ENCODE results near the gene PUS7L. TPM values are rescaled to one million over a fixed set of nuclear protein-coding genes. Genes with fewer than 3 reads are reported as not detected.
A peak's percentile ranks its signal among the peaks of the same experiment; 100 is the strongest.

Gene PUS7L
- total RNA-seq, 1 experiment from 2014 or later: 15.3 TPM

DNA sequence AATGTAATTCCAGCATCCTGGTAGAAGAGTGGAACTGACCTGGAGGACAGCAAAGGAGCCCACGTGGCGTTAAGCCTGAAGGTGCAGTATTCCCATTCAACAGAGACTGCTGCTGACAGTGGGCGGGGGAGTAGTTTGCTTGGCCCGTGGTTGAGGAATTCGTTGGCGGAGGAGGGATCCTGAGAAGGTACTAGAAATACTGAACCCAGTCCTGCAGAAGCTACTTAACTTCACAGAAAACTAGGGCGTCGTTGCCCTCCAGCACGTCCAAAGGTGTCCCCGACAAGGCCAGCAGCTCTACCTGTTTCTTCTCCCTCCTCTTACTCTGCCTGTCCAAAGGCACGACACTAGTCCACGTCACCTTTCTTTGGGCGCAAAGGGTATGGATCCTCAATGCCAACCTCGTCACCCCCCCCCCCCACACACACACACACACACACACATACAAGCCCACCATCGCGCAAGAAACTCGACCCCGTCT, 303 bp downstream of the PUS7L start:
- Histone ChIP-seq H4K20me1 (ENCODE audit: insufficient read depth) (no peaks in the 10 kb centered on the region), H2AFZ (ENCODE audit: low read depth, low read length, poor library complexity, severe bottlenecking) (no peak overlapping the region), H3K9me2 (ENCODE audit: insufficient read depth) (no peaks in the 10 kb centered on the region), H3K79me2 (ENCODE audit: insufficient read depth, low read length) (peaks cover 9% of the 10 kb centered on the region), H3K4me2 (ENCODE audit: low read length) (peak overlapping the region; percentile 86), H3K27me3 (ENCODE audit: insufficient read depth, low read length) (no peaks in the 10 kb centered on the region), H3K4me1 (ENCODE audit: control insufficient read depth in 1 of 2, insufficient read depth in 2 of 2, low read length in 2 of 2) (peaks cover 6 to 18% of the 10 kb centered on the region in 2 experiments; a peak in 3 of 4 replicates), H3K9ac (ENCODE audit: low read length) (peak overlapping the region; percentile 76), H3K36me3 (ENCODE audit: control insufficient read depth in 1 of 2, insufficient read depth in 2 of 2, low read length in 2 of 2) (peaks cover 0 to 13% of the 10 kb centered on the region in 2 experiments; a peak in 1 of 4 replicates), H3K27ac (ENCODE audit: low read depth, low read length) (peak overlapping the region; percentile 52), H3K9me3 (ENCODE audit: control insufficient read depth in 1 of 2, insufficient read depth in 1 of 2, low read depth in 1 of 2, low read length in 2 of 2) (no peaks in the 10 kb centered on the region), H3K4me3 (replicated peaks in 1 of 2; ENCODE audit: low read depth in 1 of 2, low read length in 2 of 2) (peak overlapping the region; percentile 76 to 77)
- intact Hi-C loops (cut with micrococcal nuclease): loop anchor here (5.0 kb wide), 1 partner anchor 124 kb away; no protein-coding TSS in a partner anchor
- TF ChIP-seq EZH2phosphoT487 (IDR thresholded peaks at IDR 0.05; ENCODE audit: borderline replicate concordance) (no peak), POLR2A (IDR thresholded peaks at IDR 0.05; ENCODE audit: borderline replicate concordance, extremely low read depth, insufficient read depth, insufficient read length) (peak; percentile 1), SIN3A (IDR thresholded peaks at IDR 0.05; ENCODE audit: low read depth) (no peak), ZNF274 (IDR thresholded peaks at IDR 0.05; ENCODE audit: low read depth, low read length) (no peak), EGR1 (IDR thresholded peaks at IDR 0.05; ENCODE audit: low read depth) (peak; percentile 8; the same call in 1 of the 2 replicates), POLR2AphosphoS5 (IDR thresholded peaks at IDR 0.05; ENCODE audit: low read depth, low read length) (no peak), EZH2 (IDR thresholded peaks at IDR 0.05) (no peak)
- TF ChIP-seq, protein P1, sequence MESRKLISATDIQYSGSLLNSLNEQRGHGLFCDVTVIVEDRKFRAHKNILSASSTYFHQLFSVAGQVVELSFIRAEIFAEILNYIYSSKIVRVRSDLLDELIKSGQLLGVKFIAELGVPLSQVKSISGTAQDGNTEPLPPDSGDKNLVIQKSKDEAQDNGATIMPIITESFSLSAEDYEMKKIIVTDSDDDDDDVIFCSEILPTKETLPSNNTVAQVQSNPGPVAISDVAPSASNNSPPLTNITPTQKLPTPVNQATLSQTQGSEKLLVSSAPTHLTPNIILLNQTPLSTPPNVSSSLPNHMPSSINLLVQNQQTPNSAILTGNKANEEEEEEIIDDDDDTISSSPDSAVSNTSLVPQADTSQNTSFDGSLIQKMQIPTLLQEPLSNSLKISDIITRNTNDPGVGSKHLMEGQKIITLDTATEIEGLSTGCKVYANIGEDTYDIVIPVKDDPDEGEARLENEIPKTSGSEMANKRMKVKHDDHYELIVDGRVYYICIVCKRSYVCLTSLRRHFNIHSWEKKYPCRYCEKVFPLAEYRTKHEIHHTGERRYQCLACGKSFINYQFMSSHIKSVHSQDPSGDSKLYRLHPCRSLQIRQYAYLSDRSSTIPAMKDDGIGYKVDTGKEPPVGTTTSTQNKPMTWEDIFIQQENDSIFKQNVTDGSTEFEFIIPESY (IDR thresholded peaks at IDR 0.05; ENCODE audit: extremely low read depth, insufficient replicate concordance, low read length): no peak
- TF ChIP-seq, protein P2, sequence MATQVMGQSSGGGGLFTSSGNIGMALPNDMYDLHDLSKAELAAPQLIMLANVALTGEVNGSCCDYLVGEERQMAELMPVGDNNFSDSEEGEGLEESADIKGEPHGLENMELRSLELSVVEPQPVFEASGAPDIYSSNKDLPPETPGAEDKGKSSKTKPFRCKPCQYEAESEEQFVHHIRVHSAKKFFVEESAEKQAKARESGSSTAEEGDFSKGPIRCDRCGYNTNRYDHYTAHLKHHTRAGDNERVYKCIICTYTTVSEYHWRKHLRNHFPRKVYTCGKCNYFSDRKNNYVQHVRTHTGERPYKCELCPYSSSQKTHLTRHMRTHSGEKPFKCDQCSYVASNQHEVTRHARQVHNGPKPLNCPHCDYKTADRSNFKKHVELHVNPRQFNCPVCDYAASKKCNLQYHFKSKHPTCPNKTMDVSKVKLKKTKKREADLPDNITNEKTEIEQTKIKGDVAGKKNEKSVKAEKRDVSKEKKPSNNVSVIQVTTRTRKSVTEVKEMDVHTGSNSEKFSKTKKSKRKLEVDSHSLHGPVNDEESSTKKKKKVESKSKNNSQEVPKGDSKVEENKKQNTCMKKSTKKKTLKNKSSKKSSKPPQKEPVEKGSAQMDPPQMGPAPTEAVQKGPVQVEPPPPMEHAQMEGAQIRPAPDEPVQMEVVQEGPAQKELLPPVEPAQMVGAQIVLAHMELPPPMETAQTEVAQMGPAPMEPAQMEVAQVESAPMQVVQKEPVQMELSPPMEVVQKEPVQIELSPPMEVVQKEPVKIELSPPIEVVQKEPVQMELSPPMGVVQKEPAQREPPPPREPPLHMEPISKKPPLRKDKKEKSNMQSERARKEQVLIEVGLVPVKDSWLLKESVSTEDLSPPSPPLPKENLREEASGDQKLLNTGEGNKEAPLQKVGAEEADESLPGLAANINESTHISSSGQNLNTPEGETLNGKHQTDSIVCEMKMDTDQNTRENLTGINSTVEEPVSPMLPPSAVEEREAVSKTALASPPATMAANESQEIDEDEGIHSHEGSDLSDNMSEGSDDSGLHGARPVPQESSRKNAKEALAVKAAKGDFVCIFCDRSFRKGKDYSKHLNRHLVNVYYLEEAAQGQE (IDR thresholded peaks at IDR 0.05; ENCODE audit: low read depth): no peak
- TF ChIP-seq, protein P3, sequence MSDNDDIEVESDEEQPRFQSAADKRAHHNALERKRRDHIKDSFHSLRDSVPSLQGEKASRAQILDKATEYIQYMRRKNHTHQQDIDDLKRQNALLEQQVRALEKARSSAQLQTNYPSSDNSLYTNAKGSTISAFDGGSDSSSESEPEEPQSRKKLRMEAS (IDR thresholded peaks at IDR 0.05): peak; percentile 58
- CTCF ChIA-PET: interaction anchor here (1.5 kb wide), 2 partner anchors 19 to 125 kb away, joined by 5 to 13 read pairs; no protein-coding TSS in a partner anchor
- peak; percentile 55 for ATAC-seq
- BruUV-seq (replicated peaks): TSS peak; percentile 79
- POLR2A ChIA-PET: interaction anchor here (0.6 kb wide), 1 partner anchor 445 kb away, joined by 3 read pairs; no protein-coding TSS in a partner anchor
- DNase-seq (ENCODE audit: low read depth, low spot score): no peak
- RAD21 ChIA-PET (ENCODE audit: low non-redundant PET in 1 of 2, low total read pairs in 2 of 2, uncharacterized antibody in 2 of 2, unreplicated experiment in 2 of 2): no interaction called here

All from HCT116 (cell line).